GM12864 (cell line): ENCODE results near the gene HSPB1.

ENCODE experiments used
- DNase-seq: peaks from one replicate; pipeline ENCODE4 v3.0.0-alpha.2; 2011; ENCODE audit warnings: low read depth
- H3K4me3 ChIP-seq: 2 replicates; pipeline ENCODE4 v1.5.1; 2011; ENCODE audit warnings: mild to moderate bottlenecking, low read depth, low read length, control low read depth
- TF ChIP-seq, protein P1 (sequence below): IDR thresholded peaks from 2 replicates; pipeline ENCODE4 v1.5.1; 2011; ENCODE audit warnings: low read depth, mild to moderate bottlenecking, moderate library complexity, low read length, control low read depth, inconsistent platforms; ENCODE audit errors: missing control alignments

HSPB1 gene

DNA sequence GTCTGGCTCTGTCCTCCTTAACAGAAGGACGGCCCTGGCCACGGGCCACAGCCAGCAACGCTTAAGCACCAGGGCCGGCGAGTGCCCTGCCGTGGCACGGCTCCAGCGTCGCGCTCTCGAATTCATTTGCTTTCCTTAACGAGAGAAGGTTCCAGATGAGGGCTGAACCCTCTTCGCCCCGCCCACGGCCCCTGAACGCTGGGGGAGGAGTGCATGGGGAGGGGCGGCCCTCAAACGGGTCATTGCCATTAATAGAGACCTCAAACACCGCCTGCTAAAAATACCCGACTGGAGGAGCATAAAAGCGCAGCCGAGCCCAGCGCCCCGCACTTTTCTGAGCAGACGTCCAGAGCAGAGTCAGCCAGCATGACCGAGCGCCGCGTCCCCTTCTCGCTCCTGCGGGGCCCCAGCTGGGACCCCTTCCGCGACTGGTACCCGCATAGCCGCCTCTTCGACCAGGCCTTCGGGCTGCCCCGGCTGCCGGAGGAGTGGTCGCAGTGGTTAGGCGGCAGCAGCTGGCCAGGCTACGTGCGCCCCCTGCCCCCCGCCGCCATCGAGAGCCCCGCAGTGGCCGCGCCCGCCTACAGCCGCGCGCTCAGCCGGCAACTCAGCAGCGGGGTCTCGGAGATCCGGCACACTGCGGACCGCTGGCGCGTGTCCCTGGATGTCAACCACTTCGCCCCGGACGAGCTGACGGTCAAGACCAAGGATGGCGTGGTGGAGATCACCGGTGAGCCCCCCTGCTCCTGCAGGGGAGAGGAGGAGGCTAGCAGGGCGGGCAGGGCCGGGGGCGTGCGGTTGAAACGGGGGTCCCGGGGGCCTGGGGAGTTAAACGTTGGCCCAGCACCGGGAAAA, at the start of gene HSPB1:
TSS of gene HSPB1 (plus strand) at position 327 of the 855 bp plus-strand sequence. CDS start at position 367, 40 bp downstream.
- H3K4me3 ChIP-seq, result peak within 1 kb of the TSS; percentile 82
- TF ChIP-seq, protein P1, sequence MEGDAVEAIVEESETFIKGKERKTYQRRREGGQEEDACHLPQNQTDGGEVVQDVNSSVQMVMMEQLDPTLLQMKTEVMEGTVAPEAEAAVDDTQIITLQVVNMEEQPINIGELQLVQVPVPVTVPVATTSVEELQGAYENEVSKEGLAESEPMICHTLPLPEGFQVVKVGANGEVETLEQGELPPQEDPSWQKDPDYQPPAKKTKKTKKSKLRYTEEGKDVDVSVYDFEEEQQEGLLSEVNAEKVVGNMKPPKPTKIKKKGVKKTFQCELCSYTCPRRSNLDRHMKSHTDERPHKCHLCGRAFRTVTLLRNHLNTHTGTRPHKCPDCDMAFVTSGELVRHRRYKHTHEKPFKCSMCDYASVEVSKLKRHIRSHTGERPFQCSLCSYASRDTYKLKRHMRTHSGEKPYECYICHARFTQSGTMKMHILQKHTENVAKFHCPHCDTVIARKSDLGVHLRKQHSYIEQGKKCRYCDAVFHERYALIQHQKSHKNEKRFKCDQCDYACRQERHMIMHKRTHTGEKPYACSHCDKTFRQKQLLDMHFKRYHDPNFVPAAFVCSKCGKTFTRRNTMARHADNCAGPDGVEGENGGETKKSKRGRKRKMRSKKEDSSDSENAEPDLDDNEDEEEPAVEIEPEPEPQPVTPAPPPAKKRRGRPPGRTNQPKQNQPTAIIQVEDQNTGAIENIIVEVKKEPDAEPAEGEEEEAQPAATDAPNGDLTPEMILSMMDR, result no peak
- no peak for DNase-seq

DNA sequence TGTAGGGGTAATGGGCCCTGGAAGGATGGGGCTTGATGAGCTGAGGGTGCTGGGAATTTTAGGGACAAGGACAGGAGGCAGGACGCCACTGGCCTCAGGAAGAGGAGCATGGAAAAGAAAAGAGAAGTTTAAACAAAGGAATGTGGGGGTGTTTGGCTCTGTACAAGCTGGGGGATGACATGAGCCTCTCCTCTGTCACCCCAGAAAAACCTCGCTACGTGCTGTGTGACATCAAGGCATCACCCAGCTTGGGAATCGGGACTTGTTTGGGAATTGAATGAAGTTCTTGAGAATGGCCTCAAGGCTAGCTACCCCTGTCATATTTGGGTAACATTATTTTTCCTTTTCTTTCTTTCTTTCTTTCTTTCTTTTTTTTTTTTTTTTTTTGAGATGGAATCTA, 47.7 kb upstream of the HSPB1 start:
- no peak for DNase-seq
- no peak overlapping the region for H3K4me3 ChIP-seq
- TF ChIP-seq, protein P1, result no peak

DNA sequence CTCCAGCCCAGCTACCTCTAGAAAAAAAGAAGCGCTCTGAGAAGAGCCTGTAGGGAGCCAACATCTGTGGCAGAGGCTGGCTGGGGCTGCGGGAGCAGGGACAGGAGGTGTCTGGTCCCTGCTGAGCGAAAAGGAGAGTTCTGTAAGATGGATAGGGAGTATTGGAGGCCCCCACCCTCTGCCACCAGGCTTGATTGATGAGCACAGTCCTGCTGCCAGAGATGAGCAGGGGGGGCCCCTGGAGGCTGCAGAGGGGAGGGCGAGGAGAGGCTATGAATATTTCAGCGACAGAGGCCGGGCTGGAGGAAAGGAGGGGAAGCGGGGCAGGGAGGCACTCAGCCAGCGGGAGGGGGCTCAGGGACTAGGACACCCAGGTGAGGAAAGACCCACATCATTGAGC, 44.5 kb upstream of the HSPB1 start:
- no peak overlapping the region for H3K4me3 ChIP-seq
- TF ChIP-seq, protein P1, result no peak
- no peak for DNase-seq

DNA sequence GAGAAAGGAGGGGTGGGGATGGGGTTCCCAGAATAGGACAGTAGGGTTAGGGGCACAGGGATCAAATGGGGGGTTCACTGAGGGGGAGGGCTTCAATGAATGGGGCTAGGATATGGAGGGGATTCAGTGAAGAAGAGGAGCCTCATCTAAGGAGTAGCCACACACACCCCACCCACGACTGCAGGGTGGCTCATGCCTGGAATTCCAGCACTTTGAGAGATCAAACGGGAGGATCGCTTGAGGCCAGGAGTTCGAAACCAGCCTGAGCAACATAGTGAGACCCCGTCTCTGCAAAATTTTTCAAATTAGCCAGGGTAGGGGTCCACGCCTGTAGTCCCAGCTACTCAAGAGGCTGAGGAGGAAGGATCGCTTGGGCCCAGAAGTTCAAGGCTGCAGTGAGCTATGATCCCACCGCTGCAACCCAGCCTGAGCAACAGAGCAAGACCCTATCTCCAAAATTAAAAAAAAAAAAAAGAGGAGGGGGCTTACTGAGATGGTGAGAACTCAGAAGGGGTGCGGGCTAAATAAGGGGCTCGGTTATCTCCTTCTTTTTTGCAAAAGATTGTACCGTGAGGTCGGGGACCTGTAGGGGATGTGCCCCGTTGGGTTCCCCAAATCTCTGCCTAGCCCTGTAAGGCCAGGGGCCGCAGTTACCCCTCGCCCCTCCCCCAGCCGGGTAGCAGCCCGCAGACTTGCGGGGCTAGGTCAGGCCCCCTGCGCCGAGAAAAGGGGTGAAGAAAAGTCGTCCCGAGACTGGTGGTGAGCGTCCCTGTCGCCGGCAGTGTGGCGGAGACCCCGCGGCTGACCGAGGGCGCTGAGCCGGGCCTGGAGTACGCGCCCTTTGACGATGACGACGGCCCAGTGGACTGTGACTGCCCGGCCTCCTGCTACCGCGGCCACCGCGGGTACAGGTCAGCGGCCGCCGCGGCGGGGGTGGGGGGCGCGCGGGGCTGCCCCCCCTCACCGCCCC, 43.1 kb upstream of the HSPB1 start:
- no peak for DNase-seq
- no peak overlapping the region for H3K4me3 ChIP-seq
- TF ChIP-seq, protein P1, result no peak

DNA sequence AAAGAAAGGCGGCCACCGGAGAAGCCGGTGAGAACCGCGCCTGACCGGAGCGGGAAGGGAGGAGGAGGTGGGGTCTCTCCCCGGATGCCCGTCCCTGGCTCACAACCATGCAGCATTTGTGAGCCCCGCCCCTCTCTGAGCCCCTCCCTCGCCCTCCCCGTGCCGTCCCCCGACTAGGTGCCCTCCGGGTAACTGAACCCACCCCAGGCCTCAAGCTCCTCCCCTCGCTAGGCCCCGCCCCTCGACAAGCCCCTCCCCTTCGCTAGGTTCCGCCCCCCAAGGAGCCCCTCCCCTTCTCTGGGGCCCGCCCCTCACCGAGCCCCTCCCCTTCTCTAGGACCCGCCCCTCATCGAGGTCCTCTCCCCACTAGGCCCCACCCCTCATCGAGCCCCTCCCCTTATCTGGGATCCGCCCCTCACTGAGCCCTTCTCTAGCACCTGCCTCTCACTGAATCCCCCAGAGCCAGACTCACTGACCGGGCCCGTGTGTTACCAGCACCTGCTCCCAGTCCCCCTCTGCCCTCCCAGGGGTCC, 42.2 kb upstream of the HSPB1 start:
- DNase-seq, result no peak
- TF ChIP-seq, protein P1, result no peak
- H3K4me3 ChIP-seq, result no peak overlapping the region

DNA sequence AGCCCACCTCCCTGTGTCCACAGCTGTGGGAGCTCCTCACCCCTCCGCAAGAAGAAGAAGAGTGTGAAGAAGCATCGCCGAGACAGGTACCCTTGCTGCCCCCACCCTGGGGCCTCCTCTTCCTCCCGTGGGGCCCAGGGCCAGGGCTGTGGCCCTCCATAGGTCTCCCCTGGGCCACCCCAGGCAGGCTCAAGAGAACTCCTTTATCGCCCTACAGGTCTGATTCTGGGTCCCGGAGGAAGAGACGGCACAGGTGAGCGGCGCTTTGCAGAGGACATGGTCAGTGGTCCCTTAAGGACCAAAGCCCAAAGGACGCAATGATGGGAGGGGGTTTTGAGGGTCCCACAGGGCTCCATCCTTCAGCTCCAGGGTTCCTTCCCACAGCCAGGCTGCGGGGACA, 41.1 kb upstream of the HSPB1 start:
- TF ChIP-seq, protein P1, result no peak
- no peak for DNase-seq
- no peak overlapping the region for H3K4me3 ChIP-seq
